ENCODE data around the gene AGBL4.

Gene AGBL4

DNA sequence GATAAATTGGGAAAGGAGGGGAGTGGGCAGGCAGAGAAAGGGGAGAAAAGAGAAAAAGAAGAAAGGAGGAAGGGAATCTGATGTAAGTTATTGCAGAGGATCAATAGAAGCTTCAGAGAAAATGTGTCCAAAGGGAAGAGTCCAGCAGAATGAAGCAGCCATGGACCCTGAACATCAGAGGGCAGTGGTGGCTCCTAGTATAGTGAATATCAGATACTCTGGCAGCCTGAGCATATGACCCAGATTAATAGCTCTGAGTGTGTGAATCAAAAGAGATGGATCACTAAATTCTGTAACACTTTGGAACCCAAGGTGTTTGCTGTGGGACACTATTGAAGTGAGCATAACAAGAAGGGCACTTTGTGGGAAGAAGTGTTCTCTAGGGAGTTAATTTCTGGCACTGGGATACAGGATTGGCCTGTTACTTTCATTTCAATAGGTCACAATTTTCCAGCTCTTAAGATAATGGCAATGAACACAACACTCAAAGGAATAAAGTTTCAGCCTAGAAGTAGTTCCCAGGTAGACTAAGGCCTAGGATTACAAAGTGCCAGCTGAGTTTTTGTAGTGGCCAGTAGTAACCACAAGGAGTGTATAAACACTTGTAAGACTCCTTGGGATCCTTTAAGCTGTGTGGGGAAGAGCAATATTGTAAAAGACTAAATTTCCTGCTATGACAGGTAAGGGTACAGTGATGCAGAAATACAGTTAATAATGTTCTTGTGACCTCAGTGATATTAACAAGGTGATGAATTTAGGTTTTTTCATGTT lies 1082.6 kb downstream of the AGBL4 start:
- DNase-seq (ENCODE audit: low spot score), result no peak

DNA sequence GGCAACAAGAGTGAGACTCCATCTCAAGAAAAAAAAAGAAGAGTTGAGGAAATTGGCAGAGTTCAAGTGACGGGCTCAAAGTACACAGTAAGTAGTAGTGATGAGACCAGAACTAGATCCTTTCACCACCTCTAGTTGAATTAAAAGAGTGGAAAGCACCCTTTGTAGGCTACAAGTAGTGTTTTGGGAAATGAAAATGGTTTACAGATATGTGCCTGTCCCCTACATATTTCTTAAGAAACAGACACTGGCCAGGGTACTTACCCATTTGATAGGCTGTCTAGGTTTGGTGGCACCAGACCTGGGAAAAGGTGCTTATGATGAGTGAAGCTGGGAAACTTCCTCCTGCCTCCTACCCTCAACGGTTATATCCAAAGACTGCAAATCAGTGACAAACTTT lies 1083.4 kb downstream of the AGBL4 start:
- no peak for DNase-seq (ENCODE audit: low spot score)

DNA sequence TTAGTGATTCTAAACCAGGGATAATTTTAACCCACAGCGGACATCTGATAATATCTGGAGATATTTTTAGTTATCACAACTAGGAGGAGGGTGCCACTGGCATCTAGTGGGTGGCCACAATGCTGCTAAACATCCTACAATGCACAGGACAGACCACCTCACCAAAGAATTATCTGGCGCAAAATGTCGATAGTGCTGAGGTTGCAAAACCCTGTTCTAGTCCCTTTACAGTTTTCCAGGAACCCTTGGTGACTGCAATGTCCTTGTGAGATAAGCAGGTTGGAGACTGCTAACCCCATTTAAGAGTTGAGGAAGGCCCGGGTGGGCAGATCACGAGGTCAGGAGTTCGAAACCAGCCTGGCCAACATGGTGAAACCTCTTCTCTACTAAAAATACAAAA lies 1083.9 kb downstream of the AGBL4 start:
- no peak for DNase-seq (ENCODE audit: low spot score)

DNA sequence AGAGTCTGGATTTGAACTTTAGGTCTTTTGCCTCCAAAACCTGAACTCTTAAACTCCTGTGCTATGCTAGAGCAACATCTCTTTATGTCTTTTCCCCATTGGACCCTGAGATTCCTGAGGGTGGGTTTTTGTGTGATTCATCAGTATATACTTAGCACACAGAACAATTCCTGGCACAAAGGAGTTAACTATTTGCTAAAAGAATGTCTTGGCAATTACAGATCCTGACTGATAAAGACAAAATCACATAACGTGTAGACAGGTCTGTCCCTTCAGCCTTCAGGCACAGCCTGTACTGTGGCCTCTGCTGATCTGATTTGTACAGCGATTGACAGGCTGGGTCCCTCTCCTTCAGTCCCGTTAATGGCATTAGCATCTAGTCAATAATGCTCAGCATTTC lies 1084.7 kb downstream of the AGBL4 start:
- no peak for DNase-seq (ENCODE audit: low spot score)

DNA sequence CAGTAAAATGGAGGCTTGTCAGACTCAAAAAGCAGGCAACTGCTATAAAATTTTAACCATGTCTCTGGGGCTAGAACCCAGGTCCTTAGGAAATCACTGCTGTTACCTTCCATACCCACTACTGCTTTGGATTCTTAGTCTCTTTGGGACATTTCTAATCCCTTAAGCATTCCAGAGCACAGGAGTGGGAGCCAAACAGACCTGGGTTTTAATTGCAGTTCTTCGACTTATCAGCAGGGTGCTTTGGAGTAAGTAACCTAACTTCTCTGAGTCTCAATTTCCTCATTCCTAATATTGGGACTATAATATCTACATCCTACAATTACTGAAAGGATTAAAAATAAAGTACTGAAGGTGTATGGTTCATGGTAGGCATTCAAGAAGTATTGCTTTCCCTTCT lies 1086.0 kb downstream of the AGBL4 start:
- DNase-seq (ENCODE audit: low spot score), result no peak

DNA sequence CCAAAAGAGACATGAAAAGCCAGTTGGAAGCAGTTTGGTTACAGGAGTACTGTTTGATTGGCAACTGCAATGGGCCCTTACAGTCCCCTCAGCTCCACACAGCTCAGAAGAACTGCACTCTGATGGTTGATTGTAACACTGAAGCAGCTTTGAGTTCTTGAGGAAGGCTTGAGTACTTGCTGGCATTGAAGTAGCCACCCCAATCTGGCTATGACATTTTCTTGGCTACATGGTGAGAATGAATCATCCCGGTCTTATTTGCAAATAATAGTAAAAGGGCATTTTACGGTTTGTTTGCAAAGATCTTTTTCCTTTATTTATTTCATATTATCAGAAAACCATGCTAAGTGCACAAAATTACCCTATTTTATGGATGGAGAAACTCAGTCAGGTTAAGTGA lies 1087.3 kb downstream of the AGBL4 start:
- DNase-seq (ENCODE audit: low spot score), result no peak

DNA sequence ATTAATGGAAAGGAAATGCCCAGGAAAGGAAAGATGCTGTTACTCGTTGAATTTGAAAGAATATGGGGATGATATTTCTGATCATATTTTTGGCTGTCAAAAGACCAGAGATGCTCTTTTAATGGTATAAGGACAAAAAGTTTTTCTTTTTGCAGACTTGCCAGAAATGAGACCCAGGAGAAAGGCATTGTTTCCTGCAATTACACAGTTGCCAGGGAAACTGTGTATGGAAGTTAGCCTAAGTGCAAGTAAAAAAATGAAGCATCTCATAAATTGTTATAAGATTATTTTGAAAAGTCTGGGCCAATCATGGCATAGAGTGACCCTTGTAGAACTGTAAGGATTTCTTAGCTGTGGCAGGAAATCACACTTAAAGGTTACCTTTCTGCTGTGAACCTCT lies 1091.4 kb downstream of the AGBL4 start:
- DNase-seq (ENCODE audit: low spot score), result no peak

DNA sequence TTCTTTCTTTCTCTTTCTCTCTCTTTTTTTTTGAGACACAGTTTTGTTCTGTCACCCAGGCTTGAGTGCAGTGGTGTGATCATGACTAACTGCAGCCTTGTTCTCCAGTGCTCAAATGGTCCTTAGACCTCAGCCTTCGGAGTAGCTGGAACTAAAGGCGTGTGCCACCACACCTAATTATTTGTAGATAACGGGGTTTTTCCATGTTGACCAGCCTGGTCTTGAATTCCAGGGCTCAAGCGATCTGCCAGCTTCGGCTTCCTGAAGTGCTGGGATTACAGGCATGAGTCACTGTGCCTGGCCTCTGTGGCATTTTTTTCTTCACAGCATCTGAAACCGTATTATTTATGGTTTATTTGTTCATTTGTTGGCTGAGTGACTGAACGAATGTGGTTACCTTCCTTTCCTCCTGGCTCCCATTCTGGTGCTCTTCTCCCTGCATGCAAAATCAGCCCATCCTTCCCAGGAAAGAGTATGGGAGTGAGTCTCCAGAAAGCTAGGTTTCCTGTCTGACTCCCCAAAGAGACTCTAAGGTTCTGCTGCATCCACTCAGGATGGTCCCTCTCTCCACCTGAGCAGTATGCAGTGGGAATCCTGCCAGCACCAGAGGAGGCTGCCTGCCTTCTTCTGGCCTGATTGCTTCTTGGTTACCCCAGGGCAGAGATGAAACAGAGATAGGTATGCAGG lies 1092.1 kb downstream of the AGBL4 start:
- DNase-seq (ENCODE audit: low spot score), result no peak

DNA sequence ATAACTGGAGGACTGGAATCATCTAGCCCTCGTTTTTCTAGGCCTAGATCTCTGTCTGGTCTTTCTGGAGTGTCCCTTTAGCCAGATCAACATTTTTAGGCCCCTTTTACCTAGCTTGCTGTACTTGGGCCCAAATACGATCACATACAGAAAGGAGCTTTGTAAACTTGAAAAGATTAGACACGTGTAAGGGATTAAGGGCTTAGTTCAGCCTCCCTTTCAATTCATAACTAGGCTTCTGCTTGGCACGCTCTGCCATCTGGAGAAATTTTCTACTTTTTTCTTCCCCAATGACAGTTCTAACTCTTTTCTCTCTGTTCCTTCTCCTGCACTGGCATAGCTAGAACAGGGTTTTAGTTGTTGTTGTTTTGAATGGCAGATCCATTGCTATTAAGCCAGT lies 1093.7 kb downstream of the AGBL4 start:
- DNase-seq (ENCODE audit: low spot score), result no peak

DNA sequence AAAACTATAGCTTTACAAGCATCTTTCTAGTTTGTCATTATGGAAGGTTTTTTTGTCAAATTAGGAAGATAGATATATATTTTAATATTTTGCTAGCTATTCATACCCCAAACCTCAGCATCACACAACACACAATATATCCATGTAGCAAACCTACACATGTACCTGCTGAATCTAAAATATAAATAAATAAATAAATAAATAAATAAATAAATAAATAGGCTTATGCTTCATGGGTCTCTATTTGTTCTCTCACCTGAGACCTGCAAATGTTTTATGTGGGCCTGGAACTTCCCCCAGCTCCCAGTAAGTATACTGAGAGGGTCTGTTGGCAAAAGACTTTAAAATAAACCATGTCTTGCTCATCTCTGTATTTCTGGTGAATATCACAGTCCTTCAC lies 1099.7 kb downstream of the AGBL4 start:
- no peak for DNase-seq (ENCODE audit: low spot score)

DNA sequence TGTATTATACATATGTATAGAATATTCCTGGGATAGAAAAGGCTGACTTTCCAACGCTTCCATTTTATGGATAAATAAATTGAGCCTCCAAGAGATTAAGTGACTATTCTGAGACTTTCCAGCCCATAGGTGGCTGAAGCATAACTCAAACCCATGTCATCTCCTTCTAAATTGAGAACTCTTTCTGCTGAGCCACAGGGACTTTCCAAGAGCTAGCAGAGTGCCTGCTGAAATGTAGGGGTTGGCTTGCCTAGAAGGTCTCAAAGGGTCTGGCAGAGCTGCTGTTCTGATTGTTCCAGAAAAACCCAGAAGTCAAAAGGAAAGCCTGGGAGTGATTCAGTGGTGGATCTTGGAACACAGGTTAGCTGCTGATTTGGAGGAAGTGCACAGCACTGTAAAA lies 1100.6 kb downstream of the AGBL4 start:
- no peak for DNase-seq (ENCODE audit: low spot score)

DNA sequence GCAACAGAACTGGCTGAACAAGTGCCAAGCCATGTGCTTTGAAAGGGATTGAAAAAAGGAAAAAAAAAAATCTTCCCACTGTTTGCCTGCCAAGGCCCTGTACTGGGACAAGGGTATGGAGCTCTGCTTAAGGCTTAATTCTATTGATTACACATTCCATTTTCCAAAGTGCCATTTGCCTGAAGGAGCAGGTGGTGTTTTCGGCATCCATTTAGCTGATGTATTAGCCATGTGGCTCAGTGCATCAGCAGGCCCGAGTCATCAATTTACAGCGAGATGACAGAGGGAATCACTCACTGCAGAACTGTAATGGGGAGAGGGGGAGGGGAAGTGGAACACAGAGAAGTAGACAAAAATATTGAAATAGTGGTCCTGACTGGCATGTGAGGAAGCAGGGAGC lies 1102.9 kb downstream of the AGBL4 start:
- no peak for DNase-seq (ENCODE audit: low spot score)

DNA sequence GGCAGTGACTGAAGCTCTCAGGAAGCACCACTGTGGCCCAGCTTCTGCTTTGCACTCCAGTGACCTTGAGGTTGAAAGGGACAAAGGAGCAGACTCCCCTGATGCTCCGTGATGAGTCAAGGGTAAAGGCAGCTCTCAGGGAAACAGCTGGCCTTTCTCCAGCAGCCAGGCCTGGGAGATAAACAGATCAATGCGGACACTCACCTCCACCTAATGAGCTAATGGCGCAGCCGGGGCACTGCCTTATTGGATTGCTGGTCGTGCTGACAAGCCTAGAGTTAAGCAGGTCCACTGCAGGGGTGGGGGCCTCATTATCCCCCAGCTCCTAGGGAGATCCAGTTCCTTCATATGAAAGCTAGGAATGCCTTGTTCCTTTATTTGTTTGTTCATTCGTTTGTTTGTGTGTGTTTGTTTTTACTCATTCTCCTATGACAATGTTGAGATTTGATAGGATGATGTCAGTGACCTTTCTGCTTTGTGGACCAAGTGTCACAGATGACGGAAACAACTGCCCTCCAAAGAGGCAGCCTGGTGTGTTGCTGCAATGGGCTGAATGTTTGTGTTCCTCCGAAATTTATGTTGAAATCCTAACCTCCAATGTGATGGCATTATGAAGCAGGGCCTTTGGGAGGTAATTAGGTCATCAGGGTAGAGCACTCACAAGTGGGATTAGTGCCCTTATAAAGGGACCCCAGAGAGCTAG lies 1105.7 kb downstream of the AGBL4 start:
- no peak for DNase-seq (ENCODE audit: low spot score)

DNA sequence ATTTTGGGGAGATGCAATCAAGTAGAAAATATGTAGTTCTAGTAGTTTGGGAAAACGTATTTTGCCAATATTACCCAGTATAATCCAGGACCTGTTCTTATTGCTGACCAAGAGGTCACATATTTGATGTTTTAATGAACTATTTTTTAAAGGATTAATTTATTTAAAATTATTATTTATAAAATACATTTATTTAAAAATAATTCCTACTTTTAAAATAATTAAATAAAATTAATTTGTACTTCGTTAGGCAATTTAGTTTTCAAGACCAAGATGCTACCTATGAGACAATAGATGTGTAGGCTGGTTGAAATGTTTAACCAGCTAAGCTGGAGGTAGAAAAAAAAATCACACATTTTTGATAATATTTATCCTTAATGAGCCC lies 1106.7 kb downstream of the AGBL4 start:
- no peak for DNase-seq (ENCODE audit: low spot score)

DNA sequence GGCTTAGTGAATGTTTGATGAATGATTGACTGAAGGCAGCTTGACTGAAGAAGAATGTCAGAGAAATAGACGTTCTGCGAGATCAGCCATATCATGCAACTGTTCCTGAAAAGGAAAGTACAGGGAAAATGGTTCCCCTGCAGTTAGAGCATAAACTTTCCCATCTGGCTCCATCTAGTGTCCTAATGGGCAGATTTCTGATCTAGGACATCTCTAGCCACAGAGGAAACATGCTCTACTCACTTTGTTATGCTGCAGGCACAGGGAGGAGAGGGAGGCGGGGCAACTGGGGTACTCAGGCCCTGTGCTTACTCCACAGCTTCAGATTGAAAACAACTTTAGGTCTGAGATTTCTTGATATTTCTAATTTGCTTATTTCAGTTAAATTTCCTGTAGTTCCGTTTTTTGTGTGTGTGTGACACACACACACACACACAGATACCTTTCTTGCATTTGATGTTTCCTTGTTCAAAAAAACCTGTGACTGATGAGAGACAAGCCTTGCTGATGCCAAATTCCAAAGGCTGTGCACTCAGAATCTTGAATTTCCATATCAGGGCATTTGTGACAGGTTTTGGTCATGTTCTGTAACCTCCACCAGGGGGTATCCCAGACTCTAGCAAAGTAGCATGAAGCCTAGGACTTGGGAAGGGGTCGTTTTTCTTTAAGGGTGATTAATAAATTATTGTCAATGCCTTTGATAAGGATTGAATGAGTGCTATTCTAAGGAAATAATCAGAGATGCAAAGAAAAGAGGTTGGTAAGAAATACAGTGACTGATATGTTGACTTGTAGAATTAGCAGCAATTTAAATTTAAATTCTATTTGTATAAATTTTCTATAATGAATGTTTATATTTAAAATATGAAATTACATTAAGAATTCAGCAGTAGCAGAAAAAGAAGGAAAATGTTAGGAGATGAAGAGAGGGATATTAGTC lies 1107.4 kb downstream of the AGBL4 start:
- no peak for DNase-seq (ENCODE audit: low spot score)

DNA sequence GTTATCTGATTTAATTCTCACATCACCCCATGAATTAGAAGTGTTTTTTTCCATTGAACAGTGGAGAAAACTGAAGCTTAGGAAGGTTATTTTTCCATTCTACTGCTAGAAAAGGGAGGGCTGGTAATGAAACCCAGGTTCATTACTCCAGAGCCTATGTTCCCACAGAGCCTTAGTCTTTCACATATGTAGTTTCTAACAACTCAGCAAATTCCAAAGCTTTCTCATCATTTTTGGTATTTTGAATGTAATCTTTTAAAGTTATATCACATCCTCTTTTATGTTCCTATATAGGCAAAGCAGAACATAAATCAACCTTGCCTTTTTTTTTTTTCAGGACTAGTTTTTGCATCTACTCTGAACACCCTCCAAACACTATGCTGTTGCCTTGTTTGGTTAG lies 1115.1 kb downstream of the AGBL4 start:
- no peak for DNase-seq (ENCODE audit: low spot score)

DNA sequence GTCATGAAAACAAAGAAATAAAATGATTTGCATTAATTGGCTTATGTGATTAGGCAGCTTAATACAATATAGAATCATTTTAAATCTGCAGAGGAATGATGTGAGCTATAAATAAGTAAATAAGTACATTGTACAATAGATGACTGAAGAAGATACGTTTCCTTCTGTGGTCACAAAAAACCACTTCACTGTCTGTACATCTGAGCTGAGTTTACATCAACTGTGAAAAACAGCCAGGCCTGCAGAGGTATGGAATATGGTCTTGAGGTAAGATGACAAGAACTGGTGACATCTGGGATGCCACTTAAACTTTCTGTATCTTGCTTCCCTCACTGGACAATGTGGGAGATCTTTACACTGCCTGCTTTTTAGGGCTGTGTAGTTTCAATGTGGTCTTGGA lies 1117.0 kb downstream of the AGBL4 start:
- no peak for DNase-seq (ENCODE audit: low spot score)

DNA sequence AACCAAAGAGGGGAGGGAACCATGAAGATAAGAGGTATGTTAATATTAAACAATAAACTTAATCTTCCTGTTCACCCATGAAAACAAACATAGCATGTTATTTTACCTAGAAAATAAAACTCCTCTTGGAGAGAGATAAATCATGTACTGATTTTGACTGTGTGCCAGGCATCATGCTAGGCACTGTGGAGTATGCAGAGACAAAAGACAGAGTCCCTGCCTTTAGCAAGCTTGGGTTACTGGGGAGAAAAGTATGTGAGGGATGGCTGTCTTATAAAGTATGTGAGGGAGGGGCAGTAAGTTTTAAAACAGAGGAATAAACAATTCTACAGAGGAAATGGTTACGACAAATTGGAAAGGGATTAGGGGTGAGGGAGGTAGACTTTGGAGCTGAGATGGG lies 1117.6 kb downstream of the AGBL4 start:
- DNase-seq (ENCODE audit: low spot score), result no peak

DNA sequence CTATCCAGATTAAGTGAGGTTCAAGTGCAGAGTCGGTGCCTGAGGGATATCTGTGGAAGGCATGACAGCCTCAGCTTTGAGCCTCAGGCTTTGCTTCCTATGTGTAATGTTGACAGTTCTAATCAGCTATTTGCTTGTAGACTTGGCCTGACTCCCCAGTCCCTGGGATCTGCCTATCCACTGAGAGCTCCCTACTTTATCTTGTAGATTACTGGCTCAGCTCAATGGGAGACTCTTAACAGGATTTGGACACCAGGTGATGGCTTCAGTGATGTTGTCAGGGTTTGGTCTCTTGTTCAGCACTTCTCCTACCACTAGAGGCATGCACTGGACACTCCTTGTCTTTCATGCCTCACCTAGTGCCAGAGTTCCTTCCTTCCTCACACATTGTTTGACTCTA lies 1120.5 kb downstream of the AGBL4 start:
- no peak for DNase-seq (ENCODE audit: low spot score)

DNA sequence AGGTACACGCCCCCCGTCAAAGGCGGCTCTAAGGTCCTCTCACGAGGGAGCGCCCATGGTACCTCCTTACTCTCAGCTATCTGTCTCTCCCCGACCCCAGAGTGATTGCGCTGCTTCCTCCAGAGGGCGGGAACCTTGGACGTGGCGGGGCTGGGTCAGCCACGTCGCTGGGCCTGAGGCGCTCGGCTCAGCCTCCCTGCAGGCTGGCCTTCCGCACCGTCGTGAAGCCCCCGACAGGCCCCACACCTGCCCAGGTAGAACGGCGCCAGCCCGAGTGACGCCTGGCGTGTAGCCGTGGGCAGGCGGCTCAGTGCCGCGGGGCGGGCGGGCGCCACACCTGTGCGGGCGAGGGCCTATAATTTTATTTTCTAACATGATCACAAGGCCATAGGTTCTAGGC lies 1124.9 kb downstream of the AGBL4 start:
- DNase-seq (ENCODE audit: low spot score), result no peak

DNA sequence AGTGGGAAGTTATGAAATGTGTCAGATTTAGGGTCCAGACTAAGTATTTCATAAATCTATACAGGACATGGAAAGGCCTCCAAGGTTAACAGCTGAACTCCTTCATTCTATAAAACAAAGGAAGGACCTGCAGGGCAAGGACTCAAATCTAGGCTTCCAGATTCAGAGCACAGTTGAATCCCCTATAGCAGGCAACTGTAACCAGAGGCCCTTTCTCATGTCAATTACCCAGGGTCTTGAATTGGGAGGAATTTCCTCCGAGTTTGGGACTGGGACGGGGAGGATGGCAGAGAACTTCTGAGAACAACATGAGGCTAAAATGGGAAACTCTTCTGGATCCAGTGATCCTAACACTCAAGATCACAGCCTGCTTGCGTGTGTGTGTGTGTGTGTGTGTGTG lies 1134.1 kb downstream of the AGBL4 start:
- no peak for DNase-seq (ENCODE audit: low spot score)

DNA sequence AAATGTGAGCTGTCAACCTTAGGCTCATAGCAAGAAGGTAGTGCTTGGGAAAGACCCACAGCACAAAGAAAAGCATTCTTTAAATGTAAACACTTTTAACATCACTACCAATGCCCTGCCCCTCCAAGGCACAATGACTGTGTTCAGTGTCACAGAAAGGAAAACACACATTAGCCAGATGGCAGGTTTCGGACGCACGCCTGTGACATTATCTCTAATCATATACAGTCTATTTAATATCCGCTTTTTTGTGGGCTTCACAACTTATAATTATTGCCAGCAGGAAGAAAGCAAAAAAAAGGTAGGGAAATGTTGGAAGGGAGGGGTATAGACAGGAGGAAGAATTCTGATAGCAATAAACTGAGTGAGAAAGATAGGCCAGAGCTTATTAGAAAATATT lies 1134.7 kb downstream of the AGBL4 start:
- DNase-seq (ENCODE audit: low spot score), result no peak

Measured in CD4-positive, alpha-beta T cell treated with Interleukin-2 at 100 ng/mL for 4 hours (primary cell).